ENCODE results near the gene TTPAL.
A peak's percentile ranks its signal among the peaks of the same experiment; 100 is the strongest.

TTPAL gene, protein sequence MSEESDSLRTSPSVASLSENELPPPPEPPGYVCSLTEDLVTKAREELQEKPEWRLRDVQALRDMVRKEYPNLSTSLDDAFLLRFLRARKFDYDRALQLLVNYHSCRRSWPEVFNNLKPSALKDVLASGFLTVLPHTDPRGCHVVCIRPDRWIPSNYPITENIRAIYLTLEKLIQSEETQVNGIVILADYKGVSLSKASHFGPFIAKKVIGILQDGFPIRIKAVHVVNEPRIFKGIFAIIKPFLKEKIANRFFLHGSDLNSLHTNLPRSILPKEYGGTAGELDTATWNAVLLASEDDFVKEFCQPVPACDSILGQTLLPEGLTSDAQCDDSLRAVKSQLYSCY

DNA sequence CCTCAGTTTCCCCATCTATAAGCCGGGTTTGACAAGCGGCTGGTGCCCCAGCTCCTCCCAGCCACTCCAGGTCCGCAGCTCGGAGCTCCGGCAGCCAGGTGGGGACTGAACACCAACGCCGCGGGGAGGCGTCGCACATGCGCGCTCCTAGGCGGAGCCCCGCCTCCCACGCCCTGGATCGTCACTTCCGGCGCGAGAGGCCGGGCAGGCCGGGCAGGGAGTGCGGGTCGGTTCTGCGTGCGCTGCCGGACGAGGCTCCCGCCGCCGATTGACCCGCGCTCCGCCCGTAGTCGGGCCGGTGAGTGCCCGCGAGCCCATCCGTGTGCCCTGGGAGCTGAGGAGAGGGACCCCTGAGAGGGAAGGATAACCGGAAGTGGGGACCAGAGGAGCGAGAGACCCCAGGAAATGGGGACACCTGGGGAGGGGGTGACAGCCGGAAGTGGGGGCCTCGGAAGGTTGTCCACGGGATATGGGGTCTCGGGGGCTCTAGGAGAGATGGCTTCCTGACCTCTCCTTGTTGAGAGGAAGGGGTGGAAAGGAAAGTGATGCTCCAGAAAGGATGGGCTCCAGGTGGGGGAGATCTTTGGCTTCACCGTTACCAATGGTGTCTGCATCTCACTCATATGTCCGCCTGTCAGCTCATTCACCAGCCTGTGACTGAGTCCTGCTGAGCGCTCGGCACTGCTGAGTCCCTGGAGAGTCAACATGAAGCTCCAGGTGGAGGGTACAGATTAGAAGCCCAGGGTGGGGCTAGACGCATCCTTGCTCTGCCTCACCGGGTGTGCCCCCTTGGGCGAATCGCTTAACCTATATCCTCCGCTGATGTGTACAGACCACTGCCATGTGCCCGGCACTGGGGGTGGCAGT, at the start of gene TTPAL:
Gene TTPAL (plus strand): TSS at position 181 of the 867 bp plus-strand sequence. CDS start 4,126 bp downstream, outside the sequence.
- DNase-seq, result peak; percentile 94

DNA sequence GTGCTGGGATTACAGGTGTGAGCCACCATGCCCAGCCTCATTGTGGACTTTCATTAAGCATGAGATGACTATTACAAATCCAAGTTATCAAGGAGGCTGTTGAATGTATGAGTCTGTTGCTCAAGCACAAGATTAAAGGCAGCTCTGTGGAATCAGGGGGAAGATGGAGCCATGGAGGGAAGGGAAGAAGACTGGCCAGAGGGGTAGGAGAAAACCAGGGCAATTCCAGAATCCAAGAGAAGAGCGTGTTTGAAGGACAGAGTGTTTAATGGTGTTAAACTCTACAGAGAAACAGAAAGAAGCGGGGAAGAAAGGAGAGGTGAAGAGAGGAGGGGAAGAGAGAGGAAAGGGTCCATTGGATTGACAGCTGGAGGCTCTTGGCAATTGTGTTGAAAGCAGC, 49.8 kb upstream of the TTPAL start:
- no peak for DNase-seq

DNA sequence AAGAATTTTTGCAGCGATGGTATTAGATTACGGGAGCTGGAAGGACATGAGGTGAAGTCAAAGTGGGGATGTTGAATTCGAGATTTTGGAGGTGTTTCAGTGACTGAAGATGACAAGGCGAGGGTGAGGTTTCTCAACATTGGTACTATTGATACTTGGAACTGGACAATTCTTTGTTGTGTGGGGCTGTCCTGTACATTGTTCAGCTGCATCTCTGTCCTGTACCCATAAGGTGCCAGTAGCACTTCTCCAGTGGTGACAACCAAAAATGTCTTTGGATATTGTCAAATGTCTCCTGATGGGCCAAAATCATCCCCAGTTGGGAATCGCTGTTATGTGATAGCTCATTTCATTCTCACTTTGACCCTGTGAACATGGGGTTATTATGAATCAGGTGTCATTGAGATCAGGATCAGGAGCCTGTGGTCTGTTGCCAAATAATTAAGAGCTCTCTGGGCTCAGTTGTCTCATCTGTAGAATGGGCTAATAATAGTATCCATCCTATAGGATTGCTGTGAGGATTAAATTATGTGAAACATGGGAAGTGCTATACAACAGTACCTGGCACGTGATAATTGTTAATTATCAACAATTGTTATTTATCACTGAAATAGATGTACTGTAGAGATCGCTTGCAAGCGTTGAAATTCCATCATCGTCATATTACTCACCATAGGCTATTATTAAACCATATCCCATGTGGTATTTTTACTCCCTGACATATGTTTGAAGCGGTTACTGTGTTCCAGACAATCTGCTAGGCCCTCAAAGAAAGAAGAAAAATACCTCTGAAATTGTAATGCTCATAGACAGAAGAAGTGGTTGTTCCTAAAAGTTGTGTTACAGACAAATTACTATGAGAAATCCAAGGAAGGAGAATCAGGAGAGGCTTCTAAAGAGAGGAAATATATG, 48.5 kb upstream of the TTPAL start:
- DNase-seq, result no peak

DNA sequence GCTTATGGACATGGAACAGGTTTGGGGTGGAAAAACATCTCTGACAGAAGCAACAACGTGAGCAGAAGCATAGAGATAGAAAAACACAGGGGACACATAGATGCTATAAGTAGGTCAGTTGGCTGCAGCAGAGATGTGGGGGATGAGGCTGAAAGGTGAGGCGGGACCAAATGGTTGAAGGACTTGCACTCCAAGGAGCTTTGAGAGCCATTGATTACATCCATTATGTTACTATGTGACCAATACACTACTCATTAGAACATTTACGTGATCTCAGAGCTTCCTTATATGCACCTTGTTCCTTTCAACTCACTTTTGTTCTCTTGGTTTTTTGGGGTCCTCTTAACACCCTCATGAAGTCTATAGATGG, 47.9 kb upstream of the TTPAL start:
- DNase-seq, result no peak

DNA sequence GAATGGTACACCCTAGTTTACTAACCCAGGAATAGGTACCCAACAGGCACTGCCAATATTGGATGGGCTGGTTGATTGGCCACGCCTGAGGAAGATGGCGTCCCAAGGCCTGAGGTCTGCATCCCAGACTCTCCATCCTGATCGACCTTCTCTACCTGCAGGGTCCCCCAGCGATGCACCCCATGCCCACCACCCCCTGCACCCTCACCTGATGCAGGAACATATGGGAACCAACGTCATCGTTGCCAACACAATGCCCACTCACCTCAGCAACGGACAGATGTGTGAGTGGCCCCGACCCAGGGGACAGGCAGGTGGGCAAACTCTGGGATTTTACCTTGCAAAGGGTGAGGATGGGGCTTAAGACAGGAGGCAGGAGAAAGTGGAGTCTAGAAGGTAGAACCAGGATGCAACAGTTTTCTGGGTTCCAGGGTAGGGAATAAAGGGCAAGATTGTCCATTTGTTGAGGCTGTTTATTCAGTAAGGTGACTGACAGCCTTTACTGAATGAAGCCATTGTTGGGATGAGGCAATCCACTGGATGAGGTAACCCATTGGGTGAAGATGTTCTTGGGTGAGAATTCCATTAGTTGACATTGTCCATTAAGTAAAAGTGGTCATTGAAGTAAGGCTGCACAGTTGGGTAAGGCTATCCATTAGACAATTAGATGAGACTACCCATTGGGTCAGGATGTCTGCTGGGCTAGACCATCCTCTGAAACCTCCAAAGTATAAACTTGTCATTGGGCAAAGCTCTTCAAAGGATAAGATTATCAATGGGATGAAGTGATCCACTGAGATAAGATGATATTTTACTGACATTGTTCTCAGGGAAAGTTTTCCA, 47.3 kb upstream of the TTPAL start:
- no peak for DNase-seq

DNA sequence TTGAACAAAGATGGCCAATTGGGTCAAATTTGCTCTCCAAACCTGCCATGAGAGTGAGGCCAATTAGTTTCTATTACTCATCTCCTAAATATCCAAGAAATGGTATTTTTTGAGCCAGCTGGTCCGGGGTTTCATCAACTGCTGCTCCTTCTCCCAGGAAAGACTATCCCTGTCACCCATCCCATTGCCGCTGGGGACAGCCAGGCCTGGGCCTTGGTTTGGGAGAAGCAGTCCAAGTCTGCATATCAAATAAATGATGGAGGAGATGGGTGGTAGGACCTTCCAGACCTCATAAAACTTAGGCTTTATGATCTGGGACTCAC, 46.7 kb upstream of the TTPAL start:
- no peak for DNase-seq

DNA sequence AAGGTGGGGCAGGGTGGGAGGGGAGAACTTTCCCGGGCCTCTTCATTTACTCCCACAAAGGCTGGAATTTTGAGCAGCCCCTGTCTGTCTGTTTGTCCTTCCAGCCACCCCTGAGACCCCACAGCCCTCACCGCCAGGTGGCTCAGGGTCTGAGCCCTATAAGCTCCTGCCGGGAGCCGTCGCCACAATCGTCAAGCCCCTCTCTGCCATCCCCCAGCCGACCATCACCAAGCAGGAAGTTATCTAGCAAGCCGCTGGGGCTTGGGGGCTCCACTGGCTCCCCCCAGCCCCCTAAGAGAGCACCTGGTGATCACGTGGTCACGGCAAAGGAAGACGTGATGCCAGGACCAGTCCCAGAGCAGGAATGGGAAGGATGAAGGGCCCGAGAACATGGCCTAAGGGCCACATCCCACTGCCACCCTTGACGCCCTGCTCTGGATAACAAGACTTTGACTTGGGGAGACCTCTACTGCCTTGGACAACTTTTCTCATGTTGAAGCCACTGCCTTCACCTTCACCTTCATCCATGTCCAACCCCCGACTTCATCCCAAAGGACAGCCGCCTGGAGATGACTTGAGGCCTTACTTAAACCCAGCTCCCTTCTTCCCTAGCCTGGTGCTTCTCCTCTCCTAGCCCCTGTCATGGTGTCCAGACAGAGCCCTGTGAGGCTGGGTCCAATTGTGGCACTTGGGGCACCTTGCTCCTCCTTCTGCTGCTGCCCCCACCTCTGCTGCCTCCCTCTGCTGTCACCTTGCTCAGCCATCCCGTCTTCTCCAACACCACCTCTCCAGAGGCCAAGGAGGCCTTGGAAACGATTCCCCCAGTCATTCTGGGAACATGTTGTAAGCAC, 46.0 kb upstream of the TTPAL start:
- no peak for DNase-seq

DNA sequence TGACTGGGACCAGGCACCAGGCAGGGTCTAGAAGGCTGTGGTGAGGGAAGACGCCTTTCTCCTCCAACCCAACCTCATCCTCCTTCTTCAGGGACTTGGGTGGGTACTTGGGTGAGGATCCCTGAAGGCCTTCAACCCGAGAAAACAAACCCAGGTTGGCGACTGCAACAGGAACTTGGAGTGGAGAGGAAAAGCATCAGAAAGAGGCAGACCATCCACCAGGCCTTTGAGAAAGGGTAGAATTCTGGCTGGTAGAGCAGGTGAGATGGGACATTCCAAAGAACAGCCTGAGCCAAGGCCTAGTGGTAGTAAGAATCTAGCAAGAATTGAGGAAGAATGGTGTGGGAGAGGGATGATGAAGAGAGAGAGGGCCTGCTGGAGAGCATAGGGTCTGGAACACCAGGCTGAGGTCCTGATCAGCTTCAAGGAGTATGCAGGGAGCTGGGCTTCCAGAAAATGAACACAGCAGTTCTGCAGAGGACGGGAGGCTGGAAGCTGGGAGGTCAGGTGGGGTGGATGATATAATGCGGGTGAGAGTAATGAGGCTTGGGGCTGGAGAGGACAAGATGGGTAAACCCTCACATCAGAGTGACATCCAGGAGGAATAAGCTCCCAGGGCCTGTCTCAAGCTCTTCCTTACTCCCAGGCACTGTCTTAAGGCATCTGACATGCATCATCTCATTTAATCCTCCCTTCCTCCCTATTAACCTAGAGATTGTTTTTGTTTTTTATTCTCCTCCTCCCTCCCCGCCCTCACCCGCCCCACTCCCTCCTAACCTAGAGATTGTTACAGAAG, 45.2 kb upstream of the TTPAL start:
- no peak for DNase-seq

DNA sequence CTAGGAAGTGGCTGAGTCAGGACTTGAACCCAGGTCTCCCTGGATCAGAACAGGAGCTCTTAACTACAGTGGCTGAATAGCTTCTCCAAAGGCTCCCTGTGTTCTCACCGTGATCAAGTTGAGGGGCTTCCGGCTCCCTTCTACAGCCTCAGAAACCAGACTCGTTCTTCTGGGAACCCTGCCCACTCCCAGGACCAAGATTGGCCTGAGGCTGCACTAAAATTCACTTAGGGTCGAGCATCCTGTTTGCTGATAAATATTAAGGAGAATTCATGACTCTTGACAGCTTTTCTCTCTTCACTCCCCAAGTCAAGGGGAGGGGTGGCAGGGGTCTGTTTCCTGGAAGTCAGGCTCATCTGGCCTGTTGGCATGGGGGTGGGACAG, 44.6 kb upstream of the TTPAL start:
- no peak for DNase-seq

DNA sequence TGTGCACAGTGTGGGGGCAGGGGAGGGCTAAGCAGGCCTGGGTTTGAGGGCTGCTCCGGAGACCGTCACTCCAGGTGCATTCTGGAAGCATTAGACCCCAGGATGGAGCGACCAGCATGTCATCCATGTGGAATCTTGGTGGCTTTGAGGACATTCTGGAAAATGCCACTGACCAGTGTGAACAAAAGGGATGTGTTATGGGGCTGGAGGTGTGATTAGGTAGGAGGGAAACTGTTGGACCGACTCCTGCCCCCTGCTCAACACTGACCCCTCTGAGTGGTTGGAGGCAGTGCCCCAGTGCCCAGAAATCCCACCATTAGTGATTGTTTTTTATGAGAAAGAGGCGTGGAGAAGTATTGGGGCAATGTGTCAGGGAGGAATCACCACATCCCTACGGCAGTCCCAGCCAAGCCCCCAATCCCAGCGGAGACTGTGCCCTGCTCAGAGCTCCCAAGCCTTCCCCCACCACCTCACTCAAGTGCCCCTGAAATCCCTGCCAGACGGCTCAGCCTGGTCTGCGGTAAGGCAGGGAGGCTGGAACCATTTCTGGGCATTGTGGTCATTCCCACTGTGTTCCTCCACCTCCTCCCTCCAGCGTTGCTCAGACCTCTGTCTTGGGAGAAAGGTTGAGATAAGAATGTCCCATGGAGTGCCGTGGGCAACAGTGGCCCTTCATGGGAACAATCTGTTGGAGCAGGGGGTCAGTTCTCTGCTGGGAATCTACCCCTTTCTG, 44.0 kb upstream of the TTPAL start:
- no peak for DNase-seq

DNA sequence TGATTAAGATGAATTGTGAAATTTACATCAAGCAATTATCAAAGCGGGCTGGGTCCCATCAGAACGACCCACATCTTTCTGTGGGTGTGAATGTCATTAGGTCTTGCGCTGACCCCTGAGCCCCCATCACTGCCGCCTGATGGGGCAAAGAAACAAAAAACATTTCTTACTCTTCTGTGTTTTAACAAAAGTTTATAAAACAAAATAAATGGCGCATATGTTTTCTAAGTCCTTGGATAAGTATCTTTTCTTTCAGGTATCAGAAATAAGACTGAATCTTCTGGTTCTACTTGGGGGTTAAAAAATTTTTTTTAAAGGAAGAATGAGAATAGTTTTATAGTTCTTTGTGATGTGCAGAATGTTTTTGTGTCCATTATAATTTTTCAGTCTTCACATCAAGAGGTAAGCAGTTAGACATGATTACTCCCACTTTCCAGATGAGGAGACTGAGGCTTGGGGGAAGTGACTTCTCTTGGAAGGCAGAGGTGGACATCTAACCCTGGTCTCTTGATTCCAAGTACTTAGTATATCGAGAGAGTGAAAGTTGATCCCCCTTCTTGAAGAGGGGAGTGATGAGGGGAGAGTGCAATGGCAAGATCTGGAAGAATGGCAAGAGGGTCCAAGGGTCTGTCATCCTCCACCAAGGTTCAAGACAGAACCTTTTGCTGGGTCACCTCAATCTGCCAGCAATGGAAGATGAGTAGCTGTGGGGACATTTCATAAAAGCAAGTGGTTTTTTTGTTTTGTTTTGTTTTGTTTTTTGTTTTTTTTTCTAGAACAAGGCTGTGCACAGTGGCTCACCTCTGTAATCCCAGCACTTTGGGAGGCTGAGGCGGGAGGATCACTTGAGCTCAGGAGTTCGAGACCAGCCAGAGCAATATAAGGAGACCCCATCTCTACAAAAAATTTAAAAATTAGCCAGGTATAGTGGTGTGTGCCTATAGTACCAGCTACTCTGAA, 42.8 kb upstream of the TTPAL start:
- DNase-seq, result no peak

DNA sequence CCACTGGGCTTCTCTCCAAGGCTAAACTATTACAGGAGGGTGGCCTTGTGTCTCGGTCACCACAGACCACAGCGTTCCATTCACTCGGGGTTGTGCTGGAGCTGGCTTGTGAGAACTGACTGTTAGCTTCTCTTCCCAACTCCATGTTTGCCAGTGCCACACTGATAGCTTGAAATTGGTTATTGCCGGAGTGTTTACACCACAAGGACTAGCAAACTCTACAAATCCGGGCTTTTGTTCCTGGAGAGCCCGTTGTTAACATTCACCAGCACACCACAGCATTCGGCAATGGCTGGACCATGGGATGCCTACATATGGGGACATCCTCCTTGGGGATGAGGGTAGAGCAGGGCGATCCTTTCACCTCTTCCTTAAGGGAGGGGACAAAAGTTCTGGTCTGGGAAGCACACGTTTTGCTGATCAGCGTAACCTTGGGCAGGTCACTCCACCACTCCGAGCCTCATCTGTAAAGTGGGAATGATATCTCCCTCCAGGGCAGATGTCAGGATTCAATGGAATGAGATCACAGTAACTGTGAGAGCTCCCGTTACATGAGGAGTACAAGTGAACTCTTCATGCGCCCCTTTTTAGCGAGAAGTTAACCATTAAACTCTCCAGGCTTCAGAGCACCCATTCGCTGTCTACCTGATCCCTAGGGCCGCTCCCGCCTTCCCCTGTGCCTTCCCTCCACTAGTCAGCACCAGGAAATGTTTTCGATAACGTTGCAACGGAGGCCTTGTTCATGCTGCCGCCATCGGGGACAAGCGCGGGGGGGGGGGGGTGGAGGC, 41.7 kb upstream of the TTPAL start:
- DNase-seq, result no peak

DNA sequence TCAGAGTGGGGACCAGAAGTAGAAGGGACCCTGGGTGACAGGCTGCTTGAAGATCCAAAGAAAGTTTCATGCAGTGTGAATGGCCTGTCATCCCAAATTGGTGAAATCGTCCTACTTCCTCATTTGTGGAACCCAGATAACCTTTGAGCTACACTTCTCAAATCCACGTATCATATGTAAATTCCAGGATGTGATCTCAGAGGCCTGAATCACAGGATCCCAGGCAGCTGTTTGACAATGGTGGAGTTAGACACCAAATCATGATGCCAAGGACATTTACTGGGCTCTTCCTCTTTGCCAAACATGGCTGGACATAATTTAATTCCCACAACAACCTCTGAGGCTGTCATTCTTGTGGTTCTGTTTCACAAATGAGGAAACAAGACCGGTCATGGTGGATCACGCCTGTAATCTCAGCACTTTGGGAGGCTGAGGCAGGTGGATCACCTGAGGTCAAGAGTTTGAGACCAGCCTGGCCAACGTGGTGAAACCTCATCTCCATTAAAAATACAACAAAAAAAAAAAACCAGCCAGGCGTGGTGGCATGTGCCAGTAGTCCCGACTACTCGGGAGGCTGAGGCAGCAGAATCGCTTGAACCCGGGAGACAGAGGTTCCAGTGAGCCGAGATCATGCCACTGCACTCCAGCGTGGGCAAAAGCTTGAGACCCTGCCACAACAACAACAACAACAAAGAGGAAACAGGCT, 39.9 kb upstream of the TTPAL start:
- DNase-seq, result no peak

DNA sequence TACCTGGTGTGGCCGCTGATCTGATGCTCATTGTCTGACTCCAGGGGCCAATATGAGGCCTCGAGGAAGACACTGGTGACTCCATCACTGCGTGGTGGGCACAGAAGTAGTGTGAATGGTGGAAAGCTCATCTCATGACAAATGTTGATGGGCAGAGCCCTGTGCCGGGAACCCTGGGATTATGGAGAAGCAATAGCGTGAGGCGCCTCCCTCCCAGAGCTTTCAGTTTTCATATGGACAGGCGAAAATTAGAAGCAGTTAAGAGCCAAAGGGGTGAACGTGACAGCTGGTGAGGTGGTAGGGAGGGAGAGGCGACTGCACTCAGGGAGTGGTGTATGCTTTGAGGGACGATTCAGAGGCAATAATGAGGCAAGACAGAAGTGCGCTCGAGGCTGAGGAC, 39.3 kb upstream of the TTPAL start:
- DNase-seq, result no peak

DNA sequence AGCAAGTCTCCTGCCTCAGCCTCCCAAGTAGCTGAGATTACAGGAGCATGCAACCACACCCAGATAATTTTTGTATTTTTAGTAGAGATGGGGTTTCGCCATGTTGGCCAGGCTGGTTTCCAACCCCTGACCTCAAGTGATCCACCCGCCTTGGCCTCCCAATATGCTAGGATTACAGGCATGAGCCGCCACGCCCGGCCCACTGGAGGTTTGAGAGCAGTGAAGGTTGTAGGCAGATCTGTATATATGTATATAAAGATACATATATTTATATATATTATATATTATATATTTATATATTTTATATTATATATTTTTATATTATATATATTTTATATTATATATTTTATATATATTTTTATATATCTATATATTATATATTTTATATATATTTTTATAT, 38.2 kb upstream of the TTPAL start:
- peak; percentile 5 for DNase-seq

DNA sequence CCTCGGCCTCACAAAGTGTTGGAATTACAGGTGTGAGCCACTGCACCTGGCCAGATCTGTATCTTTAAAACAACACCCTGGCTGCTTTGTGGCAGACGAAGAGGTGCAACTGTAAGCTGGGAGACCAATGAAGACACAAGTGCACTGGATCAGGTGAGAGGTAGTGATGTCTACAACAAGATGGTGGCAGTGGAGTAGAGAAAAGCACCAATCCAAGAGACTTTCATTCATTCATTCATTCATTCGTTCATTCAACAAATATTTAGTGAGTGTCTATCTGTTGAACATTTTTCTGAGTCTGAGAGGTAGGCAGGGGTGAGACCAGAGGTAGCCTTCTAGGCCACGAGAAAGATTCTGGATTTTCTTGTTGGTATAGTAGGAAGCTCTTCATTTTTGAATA, 36.9 kb upstream of the TTPAL start:
- DNase-seq, result no peak

DNA sequence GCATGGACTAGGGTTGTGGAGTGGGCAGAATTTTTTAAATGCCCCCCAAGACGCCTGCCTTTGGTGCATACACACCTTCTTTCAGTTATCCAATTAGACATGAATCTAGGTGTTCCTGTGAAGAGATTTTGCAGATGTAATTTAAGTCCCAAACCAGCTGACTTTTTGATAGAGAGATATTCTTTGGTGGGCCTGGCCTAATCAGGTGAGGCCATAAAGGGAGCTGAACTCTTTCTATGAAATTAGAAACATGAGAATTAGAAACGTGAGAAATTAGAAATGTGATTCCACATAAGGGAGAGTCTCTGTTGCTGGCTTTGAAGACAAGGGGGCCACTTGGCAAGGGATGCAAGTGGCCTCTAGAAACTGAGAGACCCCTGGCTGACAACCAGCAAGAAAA, 36.4 kb upstream of the TTPAL start:
- DNase-seq, result no peak

All from stimulated activated CD4-positive, alpha-beta T cell treated with anti-CD3 and anti-CD28 coated beads, Interleukin-15, amount 100 ng/mL, for 24 hours (primary cell).